GM23338 (cell line): Measurements from ENCODE around the gene SLC2A6.

Source experiments
- CREB1 ChIP-seq: fragments of 250-450 bp; sonication (Bioruptor Pico); IDR thresholded peaks from 2 replicates; pipeline ENCODE4 v1.5.0; 2020; ENCODE audit warnings: low read depth, mild to moderate bottlenecking, moderate library complexity
- EZH2 ChIP-seq: fragments of 200-600 bp; sonication (generic); IDR thresholded peaks from one replicate; pipeline ENCODE4 v1.8.0; 2017; ENCODE audit warnings: antibody characterized with exemption, mild to moderate bottlenecking, low read depth; ENCODE audit not compliant: unreplicated experiment
- EZH2phosphoT487 ChIP-seq: fragments of 200-600 bp; sonication (generic); IDR thresholded peaks from one replicate; pipeline ENCODE4 v1.8.1; 2018; ENCODE audit warnings: antibody characterized with exemption; ENCODE audit not compliant: unreplicated experiment
- JUNB ChIP-seq: IDR thresholded peaks from one replicate; pipeline ENCODE4 v1.6.1; 2016; ENCODE audit warnings: antibody characterized with exemption; ENCODE audit not compliant: unreplicated experiment
- POLR2AphosphoS5 ChIP-seq: IDR thresholded peaks from 2 replicates; pipeline ENCODE4 v1.6.1; 2016; ENCODE audit warnings: antibody characterized with exemption, low read depth
- REST ChIP-seq: IDR thresholded peaks from one replicate; pipeline ENCODE4 v1.6.1; 2018; ENCODE audit warnings: antibody characterized with exemption; ENCODE audit not compliant: unreplicated experiment
- ZNF114 ChIP-seq: fragments of 250-450 bp; sonication (Bioruptor Pico); IDR thresholded peaks from 2 replicates; pipeline ENCODE4 v1.5.0; 2020; ENCODE audit warnings: mild to moderate bottlenecking, moderate library complexity
- ZNF331 ChIP-seq: fragments of 250-450 bp; sonication (Bioruptor Pico); IDR thresholded peaks from 2 replicates; pipeline ENCODE4 v1.5.0; 2020; ENCODE audit warnings: low read depth, mild to moderate bottlenecking, moderate library complexity
- TF ChIP-seq, protein P1 (sequence below), 2 experiments: fragments of 200-600 bp in 1 of 2; sonication (generic) in 1 of 2; conservative IDR thresholded peaks; 2 replicates each; pipeline versions ENCODE4 v1.5.1 to v1.6.1; 2016 to 2017; ENCODE audit warnings: antibody characterized with exemption in 2 of 2, low read depth in 2 of 2, mild to moderate bottlenecking in 2 of 2, moderate library complexity in 1 of 2
- TF ChIP-seq, protein P2 (sequence below): IDR thresholded peaks from 2 replicates; pipeline ENCODE4 v1.6.1; 2016; ENCODE audit warnings: antibody characterized with exemption

GRCh38 chr9:133473743-133474142 is 5.2 kb downstream of the SLC2A6 start:
- TF ChIP-seq, protein P1, sequence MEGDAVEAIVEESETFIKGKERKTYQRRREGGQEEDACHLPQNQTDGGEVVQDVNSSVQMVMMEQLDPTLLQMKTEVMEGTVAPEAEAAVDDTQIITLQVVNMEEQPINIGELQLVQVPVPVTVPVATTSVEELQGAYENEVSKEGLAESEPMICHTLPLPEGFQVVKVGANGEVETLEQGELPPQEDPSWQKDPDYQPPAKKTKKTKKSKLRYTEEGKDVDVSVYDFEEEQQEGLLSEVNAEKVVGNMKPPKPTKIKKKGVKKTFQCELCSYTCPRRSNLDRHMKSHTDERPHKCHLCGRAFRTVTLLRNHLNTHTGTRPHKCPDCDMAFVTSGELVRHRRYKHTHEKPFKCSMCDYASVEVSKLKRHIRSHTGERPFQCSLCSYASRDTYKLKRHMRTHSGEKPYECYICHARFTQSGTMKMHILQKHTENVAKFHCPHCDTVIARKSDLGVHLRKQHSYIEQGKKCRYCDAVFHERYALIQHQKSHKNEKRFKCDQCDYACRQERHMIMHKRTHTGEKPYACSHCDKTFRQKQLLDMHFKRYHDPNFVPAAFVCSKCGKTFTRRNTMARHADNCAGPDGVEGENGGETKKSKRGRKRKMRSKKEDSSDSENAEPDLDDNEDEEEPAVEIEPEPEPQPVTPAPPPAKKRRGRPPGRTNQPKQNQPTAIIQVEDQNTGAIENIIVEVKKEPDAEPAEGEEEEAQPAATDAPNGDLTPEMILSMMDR (conservative IDR thresholded peaks at IDR 0.05; ENCODE audit: low read depth in 2 of 2), result no peak
- no peak for TF ChIP-seq POLR2AphosphoS5
- TF ChIP-seq EZH2, result no peak
- TF ChIP-seq REST, result no peak
- TF ChIP-seq, protein P2, sequence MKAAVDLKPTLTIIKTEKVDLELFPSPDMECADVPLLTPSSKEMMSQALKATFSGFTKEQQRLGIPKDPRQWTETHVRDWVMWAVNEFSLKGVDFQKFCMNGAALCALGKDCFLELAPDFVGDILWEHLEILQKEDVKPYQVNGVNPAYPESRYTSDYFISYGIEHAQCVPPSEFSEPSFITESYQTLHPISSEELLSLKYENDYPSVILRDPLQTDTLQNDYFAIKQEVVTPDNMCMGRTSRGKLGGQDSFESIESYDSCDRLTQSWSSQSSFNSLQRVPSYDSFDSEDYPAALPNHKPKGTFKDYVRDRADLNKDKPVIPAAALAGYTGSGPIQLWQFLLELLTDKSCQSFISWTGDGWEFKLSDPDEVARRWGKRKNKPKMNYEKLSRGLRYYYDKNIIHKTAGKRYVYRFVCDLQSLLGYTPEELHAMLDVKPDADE, result no peak
- TF ChIP-seq EZH2phosphoT487, result no peak
- no peak for TF ChIP-seq CREB1 (CRISPR knock-in tag)
- TF ChIP-seq ZNF331, result no peak
- TF ChIP-seq ZNF114 (CRISPR knock-in tag), result no peak
- TF ChIP-seq JUNB, result no peak
